8988T (cell line): ENCODE data around the gene ARMH1.
"Not testable (repeated sequence)": the region's sequence is repeated elsewhere in the genome, so short reads cannot be mapped to it uniquely, and the experiment has no call there.

Experiments
- DNase-seq: peaks from one replicate; pipeline ENCODE4 v3.0.0; 2011

The ARMH1 gene

DNA sequence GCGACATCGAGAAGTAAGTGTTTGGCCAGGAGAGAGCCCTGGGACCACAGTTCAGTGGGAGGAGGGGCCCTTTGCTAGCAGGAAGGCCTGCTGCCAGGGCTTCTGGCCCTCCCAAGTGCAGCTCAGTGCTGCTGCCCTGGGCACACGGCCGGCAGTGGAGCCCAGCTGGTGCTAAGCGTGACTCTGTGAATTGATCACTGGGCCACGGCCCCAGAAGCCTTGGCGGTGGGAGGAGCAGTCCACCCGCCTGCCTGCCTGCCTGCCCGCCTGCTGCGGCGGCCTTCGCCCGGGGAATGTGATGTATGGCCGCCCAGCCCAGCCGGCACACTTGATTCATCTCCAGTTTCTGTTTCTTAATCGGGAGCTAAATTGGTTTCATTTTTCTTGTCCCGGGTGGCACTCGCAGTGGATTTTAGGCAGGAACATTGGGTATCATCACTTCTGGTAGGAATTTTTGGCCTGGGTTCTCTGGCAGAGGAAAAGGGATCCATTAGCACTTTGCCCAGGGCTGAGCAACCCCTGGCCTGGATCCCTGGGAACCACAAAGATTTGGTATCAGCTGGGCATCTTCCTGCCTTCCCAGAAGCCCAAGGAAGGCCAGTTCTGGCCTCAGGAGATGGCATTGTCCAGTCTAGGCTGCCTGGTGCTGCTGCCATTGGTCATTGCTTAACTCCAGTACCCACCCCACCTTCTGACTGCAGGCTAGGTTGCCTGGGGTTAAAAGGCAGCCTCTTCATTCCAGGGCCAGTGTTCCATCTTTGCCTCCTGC lies 28.9 kb upstream of the ARMH1 start:
- no peak for DNase-seq

GRCh38 chr1:44646261-44647110 lies 28.0 kb upstream of the ARMH1 start:
- no peak for DNase-seq

DNA sequence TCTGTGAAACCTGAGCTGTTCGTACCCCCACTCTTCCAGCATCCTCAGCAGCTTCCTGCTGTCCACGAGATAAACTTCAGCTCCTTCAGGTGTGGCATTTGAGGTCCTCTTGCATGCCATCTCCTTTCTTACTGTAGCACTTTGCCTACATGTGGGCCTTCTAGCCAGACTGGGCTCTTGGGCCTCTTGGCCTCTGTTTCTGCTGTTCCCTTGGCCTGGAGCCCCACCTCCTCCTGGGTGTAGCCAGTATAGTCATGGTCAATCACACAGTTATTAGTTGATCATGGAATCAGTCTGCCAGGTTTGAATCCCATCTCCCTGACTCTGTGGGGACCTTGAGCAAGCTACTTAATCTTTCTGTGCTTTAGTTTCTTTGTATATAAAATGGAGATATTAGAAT lies 26.6 kb upstream of the ARMH1 start:
- no peak for DNase-seq

GRCh38 chr1:44648529-44649250 lies 25.8 kb upstream of the ARMH1 start:
- DNase-seq = no peak

DNA sequence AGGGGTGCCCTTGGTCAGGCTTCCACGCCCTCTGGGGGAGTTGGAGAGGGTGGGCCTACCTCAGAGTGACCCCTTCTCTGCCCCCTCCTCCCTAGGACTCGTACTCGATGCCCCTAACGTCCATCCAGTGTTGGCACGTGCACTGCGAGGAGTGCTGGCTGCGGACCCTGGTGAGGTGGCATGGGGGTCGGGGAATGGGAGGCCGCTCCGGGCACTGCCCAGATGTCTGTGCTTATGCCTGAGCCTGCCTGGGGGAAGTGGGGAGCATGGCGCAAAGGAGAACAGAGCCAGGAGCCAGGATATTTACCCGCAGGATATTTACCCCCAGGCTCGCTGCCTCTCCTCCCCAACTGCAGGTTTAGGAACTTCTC lies 24.7 kb upstream of the ARMH1 start:
- DNase-seq = no peak

GRCh38 chr1:44650159-44650831 lies 24.2 kb upstream of the ARMH1 start:
- no peak for DNase-seq

DNA sequence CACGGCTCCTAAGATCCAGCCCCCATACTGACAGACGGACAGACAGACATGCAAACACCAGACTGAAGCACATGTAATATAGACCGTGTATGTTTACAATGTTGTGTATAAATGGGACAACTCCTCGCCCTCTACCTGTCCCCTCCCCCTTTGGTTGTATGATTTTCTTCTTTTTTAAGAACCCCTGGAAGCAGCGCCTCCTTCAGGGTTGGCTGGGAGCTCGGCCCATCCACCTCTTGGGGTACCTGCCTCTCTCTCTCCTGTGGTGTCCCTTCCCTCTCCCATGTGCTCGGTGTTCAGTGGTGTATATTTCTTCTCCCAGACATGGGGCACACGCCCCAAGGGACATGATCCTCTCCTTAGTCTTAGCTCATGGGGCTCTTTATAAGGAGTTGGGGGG lies 23.4 kb upstream of the ARMH1 start:
- no peak for DNase-seq

DNA sequence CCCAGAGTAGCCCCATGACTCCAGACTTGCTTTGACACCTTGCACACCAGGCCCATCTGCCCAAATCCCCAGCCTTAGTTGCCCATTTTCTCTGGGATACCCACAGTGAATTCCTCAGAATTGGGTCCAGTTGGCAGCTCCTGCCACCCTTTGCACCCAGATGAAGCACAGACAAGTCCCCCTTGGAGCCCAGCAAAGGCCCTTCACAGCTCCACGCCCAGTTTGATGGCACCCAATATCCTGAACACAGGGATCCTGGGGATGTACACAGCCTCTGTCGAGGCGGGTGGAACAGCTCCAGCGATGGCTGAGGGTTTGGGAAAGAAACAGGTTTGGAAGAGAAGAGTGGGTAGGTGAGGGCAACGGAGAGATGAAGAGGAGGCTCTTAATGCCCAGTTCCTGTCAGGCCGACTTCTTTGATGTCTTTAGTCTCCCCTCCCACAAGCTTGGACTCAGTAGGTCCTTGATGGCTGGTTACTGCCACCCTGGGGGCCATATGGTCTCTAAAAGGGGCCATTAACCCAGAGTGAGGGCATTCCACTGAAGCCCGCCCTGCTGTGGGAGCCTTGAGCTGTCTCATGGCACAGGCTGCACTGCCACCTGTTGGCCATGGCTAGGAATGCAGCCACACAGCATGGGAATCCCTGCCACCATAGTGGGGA lies 21.9 kb upstream of the ARMH1 start:
- peak; percentile 76 for DNase-seq

DNA sequence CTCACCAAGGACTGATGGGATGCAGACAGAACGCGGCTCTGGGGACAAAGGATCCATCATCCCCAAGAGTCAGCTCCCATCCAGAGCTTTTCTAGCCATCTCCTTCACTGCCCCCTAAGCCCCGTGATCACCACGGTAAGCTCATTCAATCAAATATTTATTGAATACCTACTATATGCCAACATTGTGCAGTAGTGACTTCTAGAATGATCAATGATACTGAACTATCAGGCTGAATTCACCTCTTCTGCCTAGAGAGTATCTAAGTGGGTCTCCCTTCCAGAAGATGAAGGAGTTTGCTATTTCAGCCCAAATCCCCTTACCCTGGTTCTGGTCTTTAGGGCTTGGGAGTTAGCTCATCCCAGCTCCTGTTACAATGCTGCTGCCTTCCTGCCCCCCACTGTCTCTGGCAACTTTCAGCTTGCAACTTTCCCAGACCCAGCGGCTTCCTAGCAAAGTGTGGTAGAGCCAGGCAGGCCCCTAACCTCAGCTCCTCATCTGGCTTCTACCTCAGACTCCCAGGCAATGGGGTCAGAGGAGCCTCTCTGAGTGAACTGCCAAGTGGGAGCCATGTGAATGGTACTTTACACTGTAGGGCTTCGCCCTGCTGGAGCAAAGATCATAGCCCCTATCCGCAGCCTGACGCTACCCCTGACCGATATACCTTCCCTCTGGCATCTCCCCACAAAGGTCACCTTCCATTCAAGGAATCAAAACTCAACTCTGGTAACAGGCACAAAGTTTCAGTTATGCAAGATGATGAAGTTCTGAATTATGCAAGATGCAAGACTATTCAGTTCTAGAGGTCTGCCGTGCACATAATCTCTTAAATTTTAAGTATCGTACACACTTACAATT lies 21.2 kb upstream of the ARMH1 start:
- DNase-seq = no peak

DNA sequence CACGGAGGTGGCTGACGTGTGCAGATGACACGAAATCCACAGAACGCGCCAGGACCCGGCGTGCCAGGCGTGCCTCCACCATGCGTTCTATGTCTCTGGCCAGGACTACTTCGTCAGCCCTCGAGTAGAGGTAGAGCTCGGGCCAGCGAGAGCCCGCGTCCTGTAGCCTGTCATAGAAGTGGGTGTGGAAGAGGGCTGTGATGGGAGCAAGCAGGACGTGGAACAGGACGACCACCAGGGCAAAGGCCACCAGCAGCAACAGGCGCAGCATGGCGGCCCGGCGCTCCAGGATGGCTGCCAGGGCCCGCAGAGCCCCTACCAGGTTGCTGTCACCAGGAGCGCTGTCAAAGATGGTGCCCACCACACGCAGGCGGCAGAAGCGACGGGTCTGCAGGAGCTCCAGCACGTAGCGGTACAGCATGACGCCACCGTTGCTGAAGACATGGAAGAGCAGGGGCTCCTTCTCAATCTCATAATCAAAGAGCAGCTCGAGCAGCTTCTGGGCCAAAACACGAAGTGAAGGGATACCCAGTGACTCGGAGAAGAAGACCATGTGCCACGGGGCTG lies 19.8 kb upstream of the ARMH1 start:
- no peak for DNase-seq

- DNase-seq = no peak
These were observed 18.9 kb upstream of the ARMH1 start for GRCh38 chr1:44655609-44656008.

DNA sequence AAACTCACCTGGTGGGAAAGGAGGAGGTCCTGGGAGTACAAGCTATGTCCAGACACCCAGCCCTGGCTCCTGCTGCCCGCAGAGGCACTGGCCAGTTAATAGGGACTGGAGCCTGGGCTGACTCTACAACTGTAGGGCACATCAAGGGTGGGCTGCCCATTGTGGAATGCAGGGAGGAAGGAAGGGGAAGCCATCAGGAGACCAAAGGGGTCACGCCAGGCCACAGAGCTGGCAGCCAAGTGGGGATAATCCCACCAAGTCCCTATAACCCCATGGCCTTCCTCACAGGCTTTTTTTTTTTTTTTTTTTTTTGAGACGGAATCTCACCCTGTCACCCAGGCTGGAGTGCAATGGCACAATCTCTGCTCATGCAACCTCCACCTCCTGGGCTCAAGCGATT lies 14.9 kb upstream of the ARMH1 start:
- DNase-seq = no peak

DNA sequence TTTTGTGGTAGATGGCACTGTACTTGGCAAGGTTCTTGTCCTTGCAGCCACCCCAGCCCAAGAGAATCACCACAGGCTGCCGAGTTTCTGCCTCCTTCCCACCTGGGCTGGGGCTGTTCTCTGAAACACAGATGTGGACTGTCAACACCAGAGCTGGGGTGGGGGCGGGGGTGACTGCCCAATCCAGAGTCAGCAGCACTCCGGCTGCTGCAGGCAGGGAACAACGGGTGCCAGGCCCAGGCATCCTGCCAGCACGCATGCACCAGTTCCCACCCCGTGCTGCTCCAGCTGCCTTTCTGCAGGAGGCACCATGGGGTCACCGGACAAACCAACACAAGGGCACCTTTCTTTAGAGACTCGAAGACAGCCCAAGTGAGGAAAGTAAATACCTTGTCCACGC lies 14.3 kb upstream of the ARMH1 start:
- no peak for DNase-seq

DNA sequence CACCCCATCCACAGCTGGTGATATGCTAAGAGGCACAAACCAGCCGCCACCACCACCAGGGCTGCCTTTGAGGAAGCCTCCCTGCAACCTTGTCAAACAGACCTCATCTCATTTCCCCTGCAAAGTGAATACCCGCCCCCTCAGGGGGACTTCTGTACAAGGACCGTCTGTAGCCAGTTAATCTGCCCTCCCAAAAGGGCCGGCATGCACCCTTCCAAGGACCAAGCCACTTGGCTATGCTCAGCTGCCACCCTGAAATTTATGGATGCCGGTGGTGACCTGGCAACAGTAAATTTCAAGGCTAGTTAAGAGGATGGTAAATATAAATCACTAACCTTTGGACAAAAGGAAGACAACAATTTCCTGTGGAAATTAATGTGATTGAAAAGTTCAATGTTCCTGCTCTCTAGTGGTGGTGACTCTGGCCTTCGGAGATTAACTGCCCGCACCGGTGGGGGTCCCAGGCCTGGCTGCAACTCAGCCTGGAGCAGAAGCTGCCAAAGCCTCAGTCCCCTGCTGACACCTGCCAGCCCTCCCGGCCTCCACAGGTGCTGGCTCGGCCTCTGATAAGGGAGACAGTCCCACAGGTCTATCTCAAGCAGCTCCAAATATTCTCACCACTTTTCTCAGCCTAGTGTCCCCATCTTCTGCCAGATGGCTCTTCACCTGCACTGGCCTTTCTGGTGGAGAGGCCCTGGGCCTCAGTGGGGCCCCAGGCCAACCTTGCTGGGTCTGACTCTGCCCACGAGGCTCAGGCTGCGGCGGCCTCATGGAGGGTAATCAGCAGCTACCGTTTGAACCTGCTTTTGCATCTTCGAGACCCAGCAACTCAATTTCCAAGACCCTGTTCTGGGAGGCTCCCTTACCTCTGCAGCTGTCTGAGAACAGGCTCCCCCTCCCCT lies 12.5 kb upstream of the ARMH1 start:
- DNase-seq = no peak

DNA sequence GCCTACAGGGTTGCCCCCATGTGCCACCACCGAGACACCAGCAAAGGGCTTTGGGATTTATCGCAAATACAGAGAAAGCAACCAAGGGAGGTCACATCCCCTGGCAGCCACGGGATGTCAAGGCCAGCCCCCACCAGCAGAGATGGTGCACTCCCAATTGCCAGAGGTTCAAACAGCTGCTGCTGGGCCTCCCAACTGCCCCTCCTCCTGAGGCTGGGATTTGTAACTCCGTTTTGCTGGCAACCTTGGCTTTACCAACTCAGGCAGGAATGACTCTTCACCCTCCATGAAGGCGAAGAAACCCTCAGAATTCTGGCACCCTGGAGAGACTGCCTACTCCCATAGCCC lies 11.9 kb upstream of the ARMH1 start:
- no peak for DNase-seq

DNA sequence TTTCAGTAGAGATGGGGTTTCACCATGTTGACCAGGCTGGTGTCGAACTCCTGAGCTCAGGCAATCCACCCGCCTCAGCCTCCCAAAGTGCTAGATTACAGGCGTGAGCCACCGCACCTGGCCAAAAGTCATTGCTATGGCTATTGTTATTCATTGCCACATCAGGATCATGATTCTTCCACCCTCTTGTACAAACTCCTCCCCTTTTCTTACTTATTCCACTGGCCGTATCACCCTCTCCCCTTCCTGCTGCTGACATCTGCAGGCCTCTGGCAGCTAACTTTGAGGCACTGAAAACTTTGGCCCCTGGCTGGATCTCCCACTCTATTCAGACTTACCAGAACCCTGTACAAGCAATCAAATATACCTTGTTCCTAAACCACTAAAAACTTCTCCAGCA lies 11.1 kb upstream of the ARMH1 start:
- DNase-seq = no peak

DNA sequence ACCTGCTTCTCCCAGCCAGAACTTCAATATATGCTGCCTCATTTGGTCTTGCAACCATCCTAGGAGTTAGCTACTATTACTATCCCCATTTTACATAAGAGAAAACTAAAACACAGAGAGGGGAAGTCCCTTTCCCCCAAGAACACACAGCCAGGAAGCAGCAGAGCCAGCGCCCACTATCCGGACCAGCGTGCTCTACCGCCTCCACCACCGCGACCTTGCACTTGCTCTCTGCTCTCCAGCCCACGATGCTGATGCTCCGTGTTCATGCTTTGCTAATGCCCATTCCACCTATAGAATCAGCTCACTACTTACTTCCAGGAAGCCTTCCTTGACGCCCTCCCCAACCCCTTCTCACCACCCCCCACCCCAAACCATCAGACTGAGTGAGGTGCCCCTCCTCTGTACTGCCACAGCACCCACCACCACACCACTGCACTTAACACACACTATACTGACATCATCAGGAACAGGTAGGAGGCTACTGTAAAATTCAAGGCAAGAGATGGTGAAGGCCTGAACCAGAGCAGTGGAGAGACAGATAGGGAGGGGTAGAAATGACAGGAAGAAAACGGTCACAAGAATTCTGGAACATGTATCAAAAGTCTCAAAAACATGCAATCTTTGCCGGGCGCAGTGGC lies 9.7 kb upstream of the ARMH1 start:
- no peak for DNase-seq

- not testable (repeated sequence) for DNase-seq
These were observed 7.8 kb upstream of the ARMH1 start for GRCh38 chr1:44666719-44667118.

DNA sequence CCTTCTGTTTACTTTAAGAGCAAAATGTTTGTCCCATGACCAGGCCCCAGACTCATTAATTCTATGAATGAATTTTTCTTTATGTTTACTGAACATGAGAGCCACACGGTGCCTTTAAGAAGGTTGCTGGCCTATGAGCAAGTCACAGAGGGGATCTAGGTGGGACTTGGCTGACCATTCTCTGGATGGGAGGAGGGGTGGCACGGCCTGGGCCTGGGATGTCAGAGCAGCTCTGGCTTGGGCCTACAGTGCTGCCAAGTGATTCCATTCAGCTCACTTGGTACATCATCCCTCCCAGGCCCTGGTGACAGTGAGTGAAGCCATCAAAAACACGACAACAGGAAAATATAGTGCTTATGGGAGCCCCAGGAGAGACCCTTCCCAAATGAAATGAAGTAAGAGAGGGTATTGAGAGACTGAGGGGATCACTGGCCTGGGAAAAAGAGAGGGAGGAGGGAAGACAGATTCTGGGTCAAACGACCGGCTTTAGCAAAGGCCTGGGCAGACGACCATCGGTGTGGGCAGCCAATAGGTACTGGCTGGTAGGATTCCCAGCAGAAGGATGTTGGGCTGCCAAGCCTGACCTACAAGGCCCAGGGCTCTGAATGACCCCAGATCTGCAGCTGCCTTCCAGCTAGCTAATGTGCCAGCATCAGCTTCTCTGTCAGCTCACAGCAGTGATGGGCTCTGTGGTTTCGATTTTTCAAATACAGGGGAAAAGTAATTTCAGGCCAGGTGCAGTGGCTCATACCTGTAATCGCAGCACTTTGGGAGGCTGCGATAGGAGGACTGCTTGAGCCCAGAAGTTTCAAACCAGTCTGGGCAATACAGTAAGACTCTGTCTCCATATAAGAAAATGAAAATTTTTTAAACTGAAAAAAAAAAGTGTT lies 3.5 kb upstream of the ARMH1 start:
- no peak for DNase-seq
